HG03103 (cell line): ENCODE results near the gene IMMT.
"Not testable (repeated sequence)": the region's sequence is repeated elsewhere in the genome, so short reads cannot be mapped to it uniquely, and the experiment has no call there.

Source experiments
- ATAC-seq: cut with Tn5 transposase; IDR thresholded peaks from one replicate; pipeline ENCODE4 v1.9.1; 2021; ENCODE audit warnings: low read depth; ENCODE audit not compliant: unreplicated experiment

IMMT gene

GRCh38 chr2:86202336-86202692, 7.1 kb upstream of the IMMT start:
- ATAC-seq: no peak

GRCh38 chr2:86201671-86202335, 6.5 kb upstream of the IMMT start:
- no peak for ATAC-seq

DNA sequence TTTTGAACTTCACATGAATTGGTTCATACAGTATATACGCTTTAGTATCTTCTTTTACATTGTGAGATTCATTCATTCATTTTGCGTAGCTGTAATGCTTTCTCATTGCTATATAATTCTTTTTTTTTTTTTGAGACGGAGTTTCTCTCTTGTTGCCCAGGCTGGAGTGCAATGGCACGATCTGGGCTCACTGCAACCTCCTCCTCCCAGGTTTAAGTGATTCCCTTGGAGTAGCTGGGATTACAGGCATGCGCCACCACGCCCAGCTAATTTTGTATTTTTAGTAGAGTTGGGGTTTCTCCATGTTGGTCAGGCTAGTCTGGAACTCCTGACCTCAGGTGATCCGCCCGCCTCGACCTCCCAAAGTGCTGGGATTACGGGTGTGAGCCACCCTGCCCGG, 5.3 kb upstream of the IMMT start:
- not testable (repeated sequence) for ATAC-seq

GRCh38 chr2:86199834-86200177, 4.5 kb upstream of the IMMT start:
- no peak for ATAC-seq

DNA sequence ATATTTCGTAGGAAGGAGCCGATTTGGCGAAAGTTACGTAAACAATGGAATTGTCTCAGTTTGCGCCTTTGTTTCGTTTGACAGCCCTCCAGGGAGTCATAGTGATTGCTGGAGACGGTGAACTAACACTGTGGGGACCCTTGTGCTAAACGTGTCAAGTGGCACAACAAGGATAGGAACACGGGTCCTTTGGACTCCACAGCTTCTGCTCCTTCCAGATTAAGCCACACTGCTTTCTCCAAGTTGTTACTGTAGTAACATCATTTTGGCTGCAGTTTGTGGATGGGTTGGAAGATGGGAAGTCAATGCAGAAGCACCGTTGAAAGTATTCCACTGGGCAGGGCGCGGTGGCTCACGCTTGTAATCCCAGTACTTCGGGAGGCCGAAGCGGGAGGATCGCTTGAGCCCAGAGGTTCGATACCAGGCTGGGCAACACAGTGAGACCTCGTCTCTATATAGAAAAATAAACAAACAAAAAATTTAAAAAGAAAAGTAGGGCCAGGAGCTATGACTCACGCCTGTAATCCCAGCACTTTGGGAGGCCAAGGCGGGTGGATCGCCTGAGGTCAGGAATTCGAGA, 636 bp upstream of the IMMT start:
- ATAC-seq: no peak

DNA sequence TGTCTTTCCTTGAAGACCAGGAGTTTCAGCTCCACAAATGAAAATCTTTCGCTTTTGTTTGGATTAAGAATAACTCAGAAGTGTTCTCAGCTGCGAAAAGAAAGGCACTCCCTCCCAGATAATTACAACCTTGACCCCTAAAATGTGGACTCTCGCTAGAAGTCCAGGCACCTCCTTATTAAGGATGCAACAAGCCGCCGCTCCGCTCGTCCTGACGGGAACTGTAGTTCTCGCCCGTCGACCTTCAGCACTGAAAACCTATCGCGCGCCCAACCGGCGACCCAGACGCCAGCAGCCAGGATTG, 559 bp downstream of the IMMT start:
- no peak for ATAC-seq

- ATAC-seq: no peak
Observed at GRCh38 chr2:86193901-86194567, 1.2 kb downstream of the IMMT start.

DNA sequence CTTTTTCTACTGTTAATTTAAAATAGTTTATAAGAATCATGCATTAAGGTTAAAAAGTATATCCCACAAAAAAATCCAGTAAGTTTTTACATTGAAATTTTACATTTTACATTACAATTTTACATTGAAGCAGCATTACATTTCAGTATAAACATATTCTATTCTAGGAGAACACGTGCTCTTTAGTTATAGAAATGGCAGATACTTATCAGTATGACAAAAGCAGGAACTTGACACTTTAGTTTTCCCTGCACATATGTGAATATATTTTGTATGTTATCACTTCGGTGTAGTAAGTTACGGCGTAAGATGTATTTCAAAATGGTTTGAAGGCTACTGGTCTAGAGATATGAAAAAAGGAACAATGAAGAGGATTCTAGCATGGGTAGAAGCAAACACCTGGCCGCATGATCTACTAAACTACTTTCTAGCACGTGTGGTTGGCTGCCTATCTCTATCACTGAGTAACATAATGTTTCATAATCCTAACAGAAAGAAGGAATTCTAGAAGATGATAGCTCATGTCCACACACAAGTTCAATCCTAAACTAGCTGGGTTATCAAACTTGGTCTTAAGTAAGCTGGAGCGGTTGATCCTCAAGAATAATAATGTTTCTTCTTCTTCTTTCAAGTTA, 5.4 kb downstream of the IMMT start:
- no peak for ATAC-seq

GRCh38 chr2:86186431-86186830, 8.8 kb downstream of the IMMT start:
- no peak for ATAC-seq

DNA sequence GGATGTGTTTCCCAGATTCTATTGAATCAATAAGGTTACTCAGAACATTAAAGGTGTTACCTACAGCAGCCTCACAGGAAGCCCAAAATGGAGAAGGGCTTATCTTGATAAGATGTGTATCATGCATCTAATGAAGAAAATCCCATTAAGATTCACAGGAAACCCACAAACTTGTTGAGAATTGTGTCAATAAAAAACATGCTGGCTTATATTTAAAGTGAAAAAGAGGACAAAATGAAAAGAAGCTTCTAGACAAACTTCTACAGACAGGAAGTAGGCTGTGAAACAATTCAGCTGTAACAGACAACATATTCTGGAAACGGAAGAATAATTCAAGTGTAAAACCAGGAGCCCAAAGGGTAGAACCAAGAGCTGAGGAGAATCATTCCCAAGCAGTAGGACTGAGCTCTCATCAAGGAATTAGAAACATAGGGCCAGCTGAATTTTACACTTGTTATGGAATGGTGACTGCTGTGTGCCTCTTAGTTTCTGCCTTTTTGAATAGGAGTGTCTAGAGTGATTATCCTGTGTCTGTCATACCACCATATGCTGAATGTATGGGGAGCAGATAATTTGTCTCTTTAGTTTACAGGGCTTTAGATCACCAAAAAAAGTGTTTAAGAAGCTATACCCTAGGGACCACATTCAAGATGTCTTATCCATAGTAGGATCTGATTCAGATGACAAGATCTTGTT, 9.6 kb downstream of the IMMT start:
- ATAC-seq: no peak

DNA sequence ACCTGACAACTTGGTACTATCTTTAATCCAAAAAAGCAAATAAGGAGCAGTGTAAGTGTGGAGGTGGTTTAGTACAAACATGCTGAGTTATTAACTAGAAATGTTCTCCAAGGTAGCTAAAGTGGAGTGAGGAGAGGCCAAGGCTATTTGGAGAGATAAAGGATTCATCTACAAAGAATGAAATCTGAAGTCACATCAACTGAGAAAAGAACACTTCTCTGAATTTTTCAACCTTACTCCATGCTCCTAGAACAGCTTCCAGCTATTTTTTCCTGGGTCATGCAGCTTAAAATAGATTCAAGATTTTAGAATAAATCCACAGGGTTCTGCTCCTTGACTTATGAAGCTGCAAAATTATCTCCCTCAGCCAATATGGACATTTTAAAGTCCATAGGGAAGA, 18.7 kb downstream of the IMMT start:
- ATAC-seq: no peak

GRCh38 chr2:86175828-86176227, 19.4 kb downstream of the IMMT start:
- no peak for ATAC-seq

DNA sequence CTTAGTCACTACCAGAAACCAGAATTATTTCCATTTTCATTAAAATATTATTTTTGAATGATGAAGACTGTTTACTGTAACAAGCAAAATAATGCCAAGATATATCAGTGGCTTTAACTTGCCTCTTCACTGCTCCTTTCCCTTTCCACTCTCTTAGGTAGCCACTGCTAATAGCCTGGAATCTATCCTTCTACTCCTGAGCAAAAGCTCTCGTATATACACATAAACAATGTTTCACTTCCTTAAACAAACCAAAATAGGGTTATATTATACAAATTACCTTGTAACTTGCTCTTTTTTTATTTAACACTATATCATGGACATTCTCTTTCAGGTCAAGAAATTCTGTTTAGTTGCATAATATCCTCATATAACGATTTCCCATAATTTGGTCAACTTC, 20.8 kb downstream of the IMMT start:
- no peak for ATAC-seq

- no peak for ATAC-seq
Observed at GRCh38 chr2:86172610-86173009, 22.7 kb downstream of the IMMT start.

- ATAC-seq: no peak
Observed at GRCh38 chr2:86171295-86171694, 24.0 kb downstream of the IMMT start.

- no peak for ATAC-seq
Observed at GRCh38 chr2:86170449-86170848, 24.8 kb downstream of the IMMT start.

DNA sequence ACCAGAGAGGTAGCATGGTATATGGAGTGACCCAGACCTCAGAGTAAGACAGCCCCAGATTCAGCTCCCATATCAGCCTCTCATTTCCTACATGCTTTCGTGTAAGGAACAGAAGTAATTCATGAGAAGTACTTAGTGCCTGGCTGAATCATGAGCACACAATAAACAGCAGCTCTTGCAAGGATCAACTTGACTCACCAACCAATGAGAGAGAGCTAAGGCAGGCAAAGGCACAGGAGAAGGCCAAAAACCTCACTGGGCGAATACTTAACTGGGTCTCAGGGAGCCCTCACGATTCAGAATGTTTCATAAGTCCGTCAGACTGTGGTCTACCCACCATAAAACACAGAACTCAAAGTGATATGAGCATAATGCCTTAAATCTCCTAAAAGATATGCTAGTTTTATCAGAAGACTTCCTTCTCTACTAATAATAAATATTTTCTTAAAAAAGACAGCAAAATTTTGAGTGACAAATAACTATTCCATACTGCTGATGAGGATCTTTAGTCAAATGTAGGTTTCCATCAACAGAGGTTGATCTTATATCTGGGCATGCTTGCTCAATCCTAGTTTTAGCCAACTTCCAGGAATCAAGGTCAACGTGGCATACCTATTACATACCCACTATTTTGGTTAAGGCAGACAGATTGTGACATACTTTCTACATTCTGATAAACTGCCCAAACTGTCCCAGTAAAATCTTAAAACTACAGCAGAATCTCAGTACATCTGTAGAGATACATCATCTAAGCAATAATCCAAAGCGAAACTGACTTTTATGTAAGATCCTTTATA, 34.9 kb downstream of the IMMT start:
- no peak for ATAC-seq

- ATAC-seq: no peak
Observed at GRCh38 chr2:86158286-86158685, 37.0 kb downstream of the IMMT start.

GRCh38 chr2:86157009-86157556, 38.2 kb downstream of the IMMT start:
- ATAC-seq: no peak

GRCh38 chr2:86150502-86150901, 44.8 kb downstream of the IMMT start:
- ATAC-seq: no peak
